BJ (cell line): ENCODE data around the gene OMA1. TPM values are rescaled to one million over a fixed set of nuclear protein-coding genes. Genes with fewer than 3 reads are reported as not detected.

Experiments
- CTCF ChIA-PET: fragments of 350-600 bp; formaldehyde crosslinking; extraction: SDS; loops from one replicate; lab custom pipeline; 2021; ENCODE audit warnings: antibody characterized with exemption, inconsistent platforms; lab: Yijun Ruan, JAX
- POLR2A ChIA-PET: fragments of 300-600 bp; sonication (Branson Sonifier 250); formaldehyde crosslinking; extraction: SDS; loops from one replicate; lab custom pipeline; 2021; ENCODE audit warnings: antibody characterized with exemption; lab: Charles Lee
- DNase-seq: peaks from one replicate; pipeline ENCODE4 v3.0.0-alpha.2; 2011; ENCODE audit warnings: low read depth
- H3K27me3 ChIP-seq: 2 replicates; pipeline ENCODE4 v1.6.0; 2011; ENCODE audit warnings: low read length; ENCODE audit not compliant: control insufficient read depth, insufficient read depth
- H3K36me3 ChIP-seq: 2 replicates; pipeline ENCODE4 v1.5.1; 2011; ENCODE audit warnings: low read length; ENCODE audit not compliant: control insufficient read depth, insufficient read depth
- H3K4me3 ChIP-seq: 2 replicates; pipeline ENCODE4 v1.5.1; 2011; ENCODE audit warnings: low read depth, mild to moderate bottlenecking, control low read depth, low read length
- CTCF ChIP-seq: IDR thresholded peaks from 2 replicates; pipeline ENCODE4 v1.5.1; 2011; ENCODE audit warnings: low read depth, mild to moderate bottlenecking, control low read depth, inconsistent platforms, low read length, moderate library complexity; ENCODE audit not compliant: insufficient read depth
- polyA plus RNA-seq: library from polyadenylated mRNA; depleted of rRNA; stranded (reverse); fragments of >200 nt; gene quantifications from 2 replicates; pipeline ENCODE4 v1.2.3, GENCODE V29; 2011

OMA1 gene
- polyA plus RNA-seq, 1 experiment: 8.4 TPM

- POLR2A ChIA-PET: no interaction called here
- TF ChIP-seq CTCF: no peak
- DNase-seq: no peak
- CTCF ChIA-PET: interaction anchor here (3.0 kb wide), 1 partner anchor 64 kb away, joined by 8 read pairs; no protein-coding TSS in a partner anchor
- no peak overlapping the region for H3K4me3 ChIP-seq
- no peaks in the 10 kb centered on the region for H3K36me3 ChIP-seq
- no peaks in the 10 kb centered on the region for H3K27me3 ChIP-seq
These were observed 41.9 kb upstream of the OMA1 start for GRCh38 chr1:58588396-58588795.

- TF ChIP-seq CTCF: no peak
- Histone ChIP-seq H3K36me3 (no peaks in the 10 kb centered on the region), H3K27me3 (no peaks in the 10 kb centered on the region), H3K4me3 (no peak overlapping the region)
- POLR2A ChIA-PET: no interaction called here
- DNase-seq: no peak
- CTCF ChIA-PET: interaction anchor here (3.0 kb wide), 1 partner anchor 65 kb away, joined by 8 read pairs; no protein-coding TSS in a partner anchor
These were observed 41.1 kb upstream of the OMA1 start for GRCh38 chr1:58587667-58588066.

- ChIA-PET POLR2A (no interaction called here), CTCF (interaction anchor here (3.0 kb wide), 1 partner anchor 67 kb away, joined by 8 read pairs; no protein-coding TSS in a partner anchor)
- Histone ChIP-seq H3K27me3 (no peaks in the 10 kb centered on the region), H3K36me3 (no peaks in the 10 kb centered on the region), H3K4me3 (no peak overlapping the region)
- no peak for TF ChIP-seq CTCF
- no peak for DNase-seq
These were observed 39.7 kb upstream of the OMA1 start for GRCh38 chr1:58586271-58586670.

GRCh38 chr1:58585581-58586151, 39.1 kb upstream of the OMA1 start:
- no peak for TF ChIP-seq CTCF
- no peaks in the 10 kb centered on the region for H3K27me3 ChIP-seq
- H3K36me3 ChIP-seq: no peaks in the 10 kb centered on the region
- H3K4me3 ChIP-seq: no peak overlapping the region
- ChIA-PET POLR2A (no interaction called here), CTCF (interaction anchor here (3.0 kb wide), 1 partner anchor 67 kb away, joined by 8 read pairs; no protein-coding TSS in a partner anchor)
- no peak for DNase-seq

GRCh38 chr1:58585166-58585565, 38.6 kb upstream of the OMA1 start:
- DNase-seq: no peak
- CTCF ChIA-PET: interaction anchor here (2.2 kb wide), 1 partner anchor 67 kb away, joined by 8 read pairs; no protein-coding TSS in a partner anchor
- POLR2A ChIA-PET: no interaction called here
- H3K4me3 ChIP-seq: no peak overlapping the region
- no peak for TF ChIP-seq CTCF
- H3K36me3 ChIP-seq: no peaks in the 10 kb centered on the region
- no peaks in the 10 kb centered on the region for H3K27me3 ChIP-seq
